ENCODE data around the gene VIM. TPM values are rescaled to one million over a fixed set of nuclear protein-coding genes. Genes with fewer than 3 reads are reported as not detected.

The VIM gene
- total RNA-seq, 2 donors from 2014 or later: 539 to 1,025 TPM

DNA sequence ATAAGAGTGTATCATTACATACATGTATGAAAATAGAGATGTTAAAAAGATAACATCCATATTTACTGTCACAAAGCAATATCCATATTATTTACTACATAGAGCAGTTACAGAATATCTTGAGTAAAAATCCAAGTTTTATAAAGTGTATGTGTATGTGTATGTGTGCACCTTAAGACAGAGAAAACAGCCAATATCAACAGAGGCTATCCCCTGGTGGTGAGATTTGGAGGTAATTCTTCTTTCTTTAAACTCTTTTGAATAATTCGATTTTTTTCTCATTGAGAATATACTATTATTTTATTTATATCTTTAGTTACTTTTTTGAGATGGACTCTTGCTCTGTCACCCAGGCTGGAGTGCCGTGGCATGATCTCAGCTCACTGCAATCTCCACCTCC, 44.9 kb upstream of the VIM start:
- ATAC-seq: no peak
- no peaks in the 10 kb centered on the region for H3K9me3 ChIP-seq
- no peak overlapping the region for H3K27ac ChIP-seq
- TF ChIP-seq, protein P1, sequence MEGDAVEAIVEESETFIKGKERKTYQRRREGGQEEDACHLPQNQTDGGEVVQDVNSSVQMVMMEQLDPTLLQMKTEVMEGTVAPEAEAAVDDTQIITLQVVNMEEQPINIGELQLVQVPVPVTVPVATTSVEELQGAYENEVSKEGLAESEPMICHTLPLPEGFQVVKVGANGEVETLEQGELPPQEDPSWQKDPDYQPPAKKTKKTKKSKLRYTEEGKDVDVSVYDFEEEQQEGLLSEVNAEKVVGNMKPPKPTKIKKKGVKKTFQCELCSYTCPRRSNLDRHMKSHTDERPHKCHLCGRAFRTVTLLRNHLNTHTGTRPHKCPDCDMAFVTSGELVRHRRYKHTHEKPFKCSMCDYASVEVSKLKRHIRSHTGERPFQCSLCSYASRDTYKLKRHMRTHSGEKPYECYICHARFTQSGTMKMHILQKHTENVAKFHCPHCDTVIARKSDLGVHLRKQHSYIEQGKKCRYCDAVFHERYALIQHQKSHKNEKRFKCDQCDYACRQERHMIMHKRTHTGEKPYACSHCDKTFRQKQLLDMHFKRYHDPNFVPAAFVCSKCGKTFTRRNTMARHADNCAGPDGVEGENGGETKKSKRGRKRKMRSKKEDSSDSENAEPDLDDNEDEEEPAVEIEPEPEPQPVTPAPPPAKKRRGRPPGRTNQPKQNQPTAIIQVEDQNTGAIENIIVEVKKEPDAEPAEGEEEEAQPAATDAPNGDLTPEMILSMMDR (IDR thresholded peaks at IDR 0.05): no peak
- TF ChIP-seq POLR2A (IDR thresholded peaks at IDR 0.05): no peak
- H3K27me3 ChIP-seq: no peaks in the 10 kb centered on the region
- 87 to 100% methylated on average over 2 of the region's 2 CpGs for WGBS, 2 donors
- H3K4me1 ChIP-seq: no peaks in the 10 kb centered on the region
- intact Hi-C loops (cut with DNase I): no loop called here
- no peak overlapping the region for H3K4me3 ChIP-seq
- DNase-seq: no peak
- H3K36me3 ChIP-seq (replicated peaks in 1 of 2; ENCODE audit: insufficient read depth in 1 of 2, low read depth in 2 of 2): no peaks in the 10 kb centered on the region

DNA sequence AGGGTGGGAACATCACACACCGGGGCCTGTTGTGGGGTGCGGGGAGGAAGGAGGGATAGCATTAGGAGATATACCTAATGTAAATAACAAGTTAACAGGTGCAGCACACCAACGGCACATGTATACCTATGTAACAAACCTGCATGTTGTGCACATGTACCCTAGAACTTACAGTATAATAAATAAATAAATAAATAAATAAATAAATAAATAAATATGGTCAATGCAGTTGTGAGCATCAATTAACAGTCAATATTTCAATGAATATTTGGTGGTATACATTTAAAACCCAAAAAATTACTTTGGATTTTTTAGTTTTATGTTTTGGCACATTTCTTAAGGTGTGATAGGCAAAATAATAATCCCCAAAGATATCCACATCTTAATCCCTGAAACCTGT, 42.2 kb upstream of the VIM start:
- DNase-seq (no peak), ATAC-seq (no peak)
- Histone ChIP-seq H3K4me1 (no peaks in the 10 kb centered on the region), H3K9me3 (no peaks in the 10 kb centered on the region), H3K36me3 (replicated peaks in 1 of 2; ENCODE audit: insufficient read depth in 1 of 2, low read depth in 2 of 2) (no peaks in the 10 kb centered on the region), H3K27ac (no peak overlapping the region), H3K27me3 (no peaks in the 10 kb centered on the region), H3K4me3 (no peak overlapping the region)
- intact Hi-C loops (cut with DNase I): no loop called here
- WGBS, 2 donors: 93 to 100% methylated on average over 3 of the region's 3 CpGs
- no peak for TF ChIP-seq POLR2A (IDR thresholded peaks at IDR 0.05)
- TF ChIP-seq, protein P1 (IDR thresholded peaks at IDR 0.05): no peak

- TF ChIP-seq POLR2A (IDR thresholded peaks at IDR 0.05): no peak
- TF ChIP-seq, protein P1 (IDR thresholded peaks at IDR 0.05): no peak
- no peak for ATAC-seq
- intact Hi-C loops (cut with DNase I): no loop called here
These were observed 39.3 kb upstream of the VIM start for GRCh38 chr10:17188644-17189172.

DNA sequence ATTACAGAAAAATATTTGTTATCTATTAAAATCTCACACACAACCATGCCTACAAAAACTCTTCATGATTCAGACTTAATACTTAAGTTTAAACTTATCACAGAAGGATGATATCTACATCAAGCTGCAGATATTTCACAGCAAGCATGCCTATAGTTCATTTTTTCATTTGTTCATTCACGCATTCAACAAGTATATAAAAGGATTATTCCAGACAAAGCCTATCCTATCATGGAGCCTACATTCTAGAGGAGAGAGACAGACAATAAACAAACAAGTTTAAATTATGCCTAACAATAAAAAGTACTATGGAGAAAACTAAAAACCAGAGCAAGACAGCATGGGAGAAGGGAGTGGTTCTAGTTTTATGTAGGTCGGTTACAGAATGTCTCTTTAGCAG, 37.4 kb upstream of the VIM start:
- Histone ChIP-seq H3K4me1 (no peaks in the 10 kb centered on the region), H3K9me3 (no peaks in the 10 kb centered on the region), H3K36me3 (replicated peaks in 1 of 2; ENCODE audit: insufficient read depth in 1 of 2, low read depth in 2 of 2) (no peaks in the 10 kb centered on the region), H3K27ac (no peak overlapping the region), H3K27me3 (no peaks in the 10 kb centered on the region), H3K4me3 (no peak overlapping the region)
- ATAC-seq: no peak
- intact Hi-C loops (cut with DNase I): no loop called here
- no peak for DNase-seq
- TF ChIP-seq, protein P1 (IDR thresholded peaks at IDR 0.05): no peak
- no peak for TF ChIP-seq POLR2A (IDR thresholded peaks at IDR 0.05)
- WGBS, 2 donors: 86 to 87% methylated on average over 2 of the region's 2 CpGs

More at GRCh38 chr10:17188644-17189172, 39.3 kb upstream of the VIM start:
- Histone ChIP-seq H3K36me3 (replicated peaks in 1 of 2; ENCODE audit: insufficient read depth in 1 of 2, low read depth in 2 of 2) (no peaks in the 10 kb centered on the region), H3K27me3 (no peaks in the 10 kb centered on the region), H3K9me3 (no peaks in the 10 kb centered on the region), H3K27ac (no peak overlapping the region), H3K4me1 (no peaks in the 10 kb centered on the region), H3K4me3 (no peak overlapping the region)
- WGBS, 2 donors: 82 to 83% methylated on average over 3 of the region's 3 CpGs
- no peak for DNase-seq

DNA sequence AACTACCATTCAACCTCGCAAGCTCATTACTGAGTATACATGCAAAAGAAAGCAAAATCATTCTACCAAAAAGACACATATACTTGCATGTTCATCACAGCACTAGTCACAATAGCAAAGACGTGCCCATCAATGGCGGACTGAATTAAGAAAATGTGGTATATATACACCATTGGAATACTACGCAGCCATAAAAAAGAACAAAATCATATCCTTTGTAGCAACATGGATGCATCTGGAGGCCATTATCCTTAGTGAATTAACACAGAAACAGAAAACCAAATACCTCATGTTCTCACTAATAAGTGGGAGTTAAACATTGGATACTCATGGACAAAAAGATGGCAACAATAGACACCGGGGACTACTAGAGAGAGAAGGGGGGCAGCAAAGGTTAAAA, 33.0 kb upstream of the VIM start:
- H3K9me3 ChIP-seq: no peaks in the 10 kb centered on the region
- H3K27ac ChIP-seq: no peak overlapping the region
- ATAC-seq: no peak
- no peaks in the 10 kb centered on the region for H3K36me3 ChIP-seq (replicated peaks in 1 of 2; ENCODE audit: insufficient read depth in 1 of 2, low read depth in 2 of 2)
- TF ChIP-seq, protein P1 (IDR thresholded peaks at IDR 0.05): no peak
- TF ChIP-seq POLR2A (IDR thresholded peaks at IDR 0.05): no peak
- intact Hi-C loops (cut with DNase I): no loop called here
- H3K4me1 ChIP-seq: peaks cover 7% of the 10 kb centered on the region
- no peak for DNase-seq
- WGBS, 2 donors: 74 to 79% methylated on average over 5 of the region's 5 CpGs
- H3K4me3 ChIP-seq: no peak overlapping the region
- H3K27me3 ChIP-seq: no peaks in the 10 kb centered on the region
